OCI-LY3 (cell line): ENCODE results near the gene GCK.
"Not testable (repeated sequence)": the region's sequence is repeated elsewhere in the genome, so short reads cannot be mapped to it uniquely, and the experiment has no call there.

Experiments
- EZH2phosphoT487 ChIP-seq: fragments of 200-600 bp; shearing (Covaris generic); IDR thresholded peaks from 2 replicates; pipeline ENCODE4 v1.6.1; 2018; ENCODE audit warnings: antibody characterized with exemption, mixed run types, low read depth
- TF ChIP-seq, protein P1 (sequence below): fragments of 200-600, 300-600 bp; sonication (generic); IDR thresholded peaks from 2 replicates; pipeline ENCODE4 v1.5.1; 2014; ENCODE audit warnings: antibody characterized with exemption, low read length, low read depth

GRCh38 chr7:44171901-44172300, 17.3 kb downstream of the GCK start:
- TF ChIP-seq EZH2phosphoT487, result not testable (repeated sequence)
- TF ChIP-seq, protein P1, sequence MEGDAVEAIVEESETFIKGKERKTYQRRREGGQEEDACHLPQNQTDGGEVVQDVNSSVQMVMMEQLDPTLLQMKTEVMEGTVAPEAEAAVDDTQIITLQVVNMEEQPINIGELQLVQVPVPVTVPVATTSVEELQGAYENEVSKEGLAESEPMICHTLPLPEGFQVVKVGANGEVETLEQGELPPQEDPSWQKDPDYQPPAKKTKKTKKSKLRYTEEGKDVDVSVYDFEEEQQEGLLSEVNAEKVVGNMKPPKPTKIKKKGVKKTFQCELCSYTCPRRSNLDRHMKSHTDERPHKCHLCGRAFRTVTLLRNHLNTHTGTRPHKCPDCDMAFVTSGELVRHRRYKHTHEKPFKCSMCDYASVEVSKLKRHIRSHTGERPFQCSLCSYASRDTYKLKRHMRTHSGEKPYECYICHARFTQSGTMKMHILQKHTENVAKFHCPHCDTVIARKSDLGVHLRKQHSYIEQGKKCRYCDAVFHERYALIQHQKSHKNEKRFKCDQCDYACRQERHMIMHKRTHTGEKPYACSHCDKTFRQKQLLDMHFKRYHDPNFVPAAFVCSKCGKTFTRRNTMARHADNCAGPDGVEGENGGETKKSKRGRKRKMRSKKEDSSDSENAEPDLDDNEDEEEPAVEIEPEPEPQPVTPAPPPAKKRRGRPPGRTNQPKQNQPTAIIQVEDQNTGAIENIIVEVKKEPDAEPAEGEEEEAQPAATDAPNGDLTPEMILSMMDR, result not testable (repeated sequence)
